ENCODE results near the gene COTL1.

DNA sequence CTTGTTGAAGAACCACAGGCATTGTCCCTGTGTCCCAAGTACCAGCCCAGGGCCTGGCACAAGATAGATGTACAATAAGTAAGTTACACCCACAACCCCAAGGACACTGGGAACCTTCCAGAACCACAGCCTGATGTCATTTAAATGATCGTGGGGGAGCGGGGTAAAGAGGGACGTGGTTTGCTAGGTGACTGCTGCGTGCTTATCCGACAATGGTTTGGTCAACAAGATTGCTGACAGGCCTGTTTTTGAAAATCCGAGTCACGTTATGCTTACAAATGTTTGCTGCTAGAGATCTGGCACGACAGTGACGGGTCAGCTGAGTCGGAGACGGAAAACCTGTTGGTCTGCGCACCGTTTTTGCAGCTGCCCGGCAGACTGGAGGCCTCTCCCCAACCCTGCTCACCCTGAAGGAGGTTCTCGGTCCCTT, 22.8 kb downstream of the COTL1 start:
- TF ChIP-seq, protein P1, sequence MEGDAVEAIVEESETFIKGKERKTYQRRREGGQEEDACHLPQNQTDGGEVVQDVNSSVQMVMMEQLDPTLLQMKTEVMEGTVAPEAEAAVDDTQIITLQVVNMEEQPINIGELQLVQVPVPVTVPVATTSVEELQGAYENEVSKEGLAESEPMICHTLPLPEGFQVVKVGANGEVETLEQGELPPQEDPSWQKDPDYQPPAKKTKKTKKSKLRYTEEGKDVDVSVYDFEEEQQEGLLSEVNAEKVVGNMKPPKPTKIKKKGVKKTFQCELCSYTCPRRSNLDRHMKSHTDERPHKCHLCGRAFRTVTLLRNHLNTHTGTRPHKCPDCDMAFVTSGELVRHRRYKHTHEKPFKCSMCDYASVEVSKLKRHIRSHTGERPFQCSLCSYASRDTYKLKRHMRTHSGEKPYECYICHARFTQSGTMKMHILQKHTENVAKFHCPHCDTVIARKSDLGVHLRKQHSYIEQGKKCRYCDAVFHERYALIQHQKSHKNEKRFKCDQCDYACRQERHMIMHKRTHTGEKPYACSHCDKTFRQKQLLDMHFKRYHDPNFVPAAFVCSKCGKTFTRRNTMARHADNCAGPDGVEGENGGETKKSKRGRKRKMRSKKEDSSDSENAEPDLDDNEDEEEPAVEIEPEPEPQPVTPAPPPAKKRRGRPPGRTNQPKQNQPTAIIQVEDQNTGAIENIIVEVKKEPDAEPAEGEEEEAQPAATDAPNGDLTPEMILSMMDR (IDR thresholded peaks at IDR 0.05), result no peak
- TF ChIP-seq, protein P2, sequence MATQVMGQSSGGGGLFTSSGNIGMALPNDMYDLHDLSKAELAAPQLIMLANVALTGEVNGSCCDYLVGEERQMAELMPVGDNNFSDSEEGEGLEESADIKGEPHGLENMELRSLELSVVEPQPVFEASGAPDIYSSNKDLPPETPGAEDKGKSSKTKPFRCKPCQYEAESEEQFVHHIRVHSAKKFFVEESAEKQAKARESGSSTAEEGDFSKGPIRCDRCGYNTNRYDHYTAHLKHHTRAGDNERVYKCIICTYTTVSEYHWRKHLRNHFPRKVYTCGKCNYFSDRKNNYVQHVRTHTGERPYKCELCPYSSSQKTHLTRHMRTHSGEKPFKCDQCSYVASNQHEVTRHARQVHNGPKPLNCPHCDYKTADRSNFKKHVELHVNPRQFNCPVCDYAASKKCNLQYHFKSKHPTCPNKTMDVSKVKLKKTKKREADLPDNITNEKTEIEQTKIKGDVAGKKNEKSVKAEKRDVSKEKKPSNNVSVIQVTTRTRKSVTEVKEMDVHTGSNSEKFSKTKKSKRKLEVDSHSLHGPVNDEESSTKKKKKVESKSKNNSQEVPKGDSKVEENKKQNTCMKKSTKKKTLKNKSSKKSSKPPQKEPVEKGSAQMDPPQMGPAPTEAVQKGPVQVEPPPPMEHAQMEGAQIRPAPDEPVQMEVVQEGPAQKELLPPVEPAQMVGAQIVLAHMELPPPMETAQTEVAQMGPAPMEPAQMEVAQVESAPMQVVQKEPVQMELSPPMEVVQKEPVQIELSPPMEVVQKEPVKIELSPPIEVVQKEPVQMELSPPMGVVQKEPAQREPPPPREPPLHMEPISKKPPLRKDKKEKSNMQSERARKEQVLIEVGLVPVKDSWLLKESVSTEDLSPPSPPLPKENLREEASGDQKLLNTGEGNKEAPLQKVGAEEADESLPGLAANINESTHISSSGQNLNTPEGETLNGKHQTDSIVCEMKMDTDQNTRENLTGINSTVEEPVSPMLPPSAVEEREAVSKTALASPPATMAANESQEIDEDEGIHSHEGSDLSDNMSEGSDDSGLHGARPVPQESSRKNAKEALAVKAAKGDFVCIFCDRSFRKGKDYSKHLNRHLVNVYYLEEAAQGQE (IDR thresholded peaks at IDR 0.05), result no peak
- TF ChIP-seq SREBF2 (IDR thresholded peaks at IDR 0.05) (no peak), SMC3 (IDR thresholded peaks at IDR 0.05) (no peak), ESRRA (IDR thresholded peaks at IDR 0.05; ENCODE audit: borderline replicate concordance, low read length) (no peak), KDM1A (IDR thresholded peaks at IDR 0.05; ENCODE audit: low read depth) (no peak), EHMT2 (IDR thresholded peaks at IDR 0.05; ENCODE audit: low read depth) (no peak), HDAC2 (IDR thresholded peaks at IDR 0.05) (no peak), MAZ (IDR thresholded peaks at IDR 0.05; ENCODE audit: borderline replicate concordance, low read depth, low read length) (no peak), POLR2A (IDR thresholded peaks at IDR 0.05; ENCODE audit: low read length) (no peak), CEBPB (IDR thresholded peaks at IDR 0.05) (no peak), NFE2L2 (conservative IDR thresholded peaks at IDR 0.05; ENCODE audit: low read length) (no peak), JUN (IDR thresholded peaks at IDR 0.05) (no peak)
- TF ChIP-seq, protein P3, sequence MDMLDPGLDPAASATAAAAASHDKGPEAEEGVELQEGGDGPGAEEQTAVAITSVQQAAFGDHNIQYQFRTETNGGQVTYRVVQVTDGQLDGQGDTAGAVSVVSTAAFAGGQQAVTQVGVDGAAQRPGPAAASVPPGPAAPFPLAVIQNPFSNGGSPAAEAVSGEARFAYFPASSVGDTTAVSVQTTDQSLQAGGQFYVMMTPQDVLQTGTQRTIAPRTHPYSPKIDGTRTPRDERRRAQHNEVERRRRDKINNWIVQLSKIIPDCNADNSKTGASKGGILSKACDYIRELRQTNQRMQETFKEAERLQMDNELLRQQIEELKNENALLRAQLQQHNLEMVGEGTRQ (IDR thresholded peaks at IDR 0.05), result no peak

Data from A549 (cell line).